ENCODE results near the gene SEMA6B. TPM values are rescaled to one million over a fixed set of nuclear protein-coding genes. Genes with fewer than 3 reads are reported as not detected.

Gene SEMA6B
- total RNA-seq, 1 donor from 2014 or later, result 11.3 TPM

GRCh38 chr19:4516939-4517300, 42.6 kb downstream of the SEMA6B start:
- no peak overlapping the region for H3K27ac ChIP-seq

GRCh38 chr19:4516199-4516938, 43.1 kb downstream of the SEMA6B start:
- Histone ChIP-seq H3K4me1 (peaks cover 3% of the 10 kb centered on the region), H3K36me3 (no peaks in the 10 kb centered on the region), H3K4me3 (no peak overlapping the region), H3K9me3 (no peaks in the 10 kb centered on the region), H3K27me3 (ENCODE audit: low read depth) (peaks cover 8% of the 10 kb centered on the region), H3K27ac (no peak overlapping the region)
- ATAC-seq (no peak), DNase-seq (no peak)
- TF ChIP-seq CTCF (IDR thresholded peaks at IDR 0.05), result no peak
- intact Hi-C loops (cut with DNase I), result no loop called here

More at GRCh38 chr19:4516939-4517300, 42.6 kb downstream of the SEMA6B start:
- no peak for DNase-seq
- H3K9me3 ChIP-seq, result no peaks in the 10 kb centered on the region
- no peak for ATAC-seq
- no peak for TF ChIP-seq CTCF (IDR thresholded peaks at IDR 0.05)
- H3K36me3 ChIP-seq, result no peaks in the 10 kb centered on the region
- intact Hi-C loops (cut with DNase I), result no loop called here
- H3K27me3 ChIP-seq (ENCODE audit: low read depth), result peaks cover 8% of the 10 kb centered on the region
- H3K4me3 ChIP-seq, result no peak overlapping the region
- peaks cover 3% of the 10 kb centered on the region for H3K4me1 ChIP-seq

GRCh38 chr19:4515732-4516131, 43.8 kb downstream of the SEMA6B start:
- intact Hi-C loops (cut with DNase I), result no loop called here
- Histone ChIP-seq H3K4me1 (peaks cover 3% of the 10 kb centered on the region), H3K9me3 (no peaks in the 10 kb centered on the region), H3K27ac (no peak overlapping the region), H3K4me3 (no peak overlapping the region), H3K27me3 (ENCODE audit: low read depth) (peaks cover 8% of the 10 kb centered on the region), H3K36me3 (no peaks in the 10 kb centered on the region)
- ATAC-seq (no peak), DNase-seq (no peak)
- no peak for TF ChIP-seq CTCF (IDR thresholded peaks at IDR 0.05)

- H3K9me3 ChIP-seq, result no peaks in the 10 kb centered on the region
- no peaks in the 10 kb centered on the region for H3K36me3 ChIP-seq
- H3K27me3 ChIP-seq (ENCODE audit: low read depth), result peaks cover 5% of the 10 kb centered on the region
- H3K4me1 ChIP-seq, result no peaks in the 10 kb centered on the region
- intact Hi-C loops (cut with DNase I), result no loop called here
- DNase-seq (no peak), ATAC-seq (peak in 1 of 2 donors; percentile 21)
- H3K27ac ChIP-seq, result no peak overlapping the region
- no peak for TF ChIP-seq CTCF (IDR thresholded peaks at IDR 0.05)
- H3K4me3 ChIP-seq, result no peak overlapping the region
Observed at GRCh38 chr19:4513248-4513647, 46.2 kb downstream of the SEMA6B start.

GRCh38 chr19:4512070-4512469, 47.4 kb downstream of the SEMA6B start:
- DNase-seq, result no peak
- H3K4me3 ChIP-seq, result no peak overlapping the region
- intact Hi-C loops (cut with DNase I), result no loop called here
- H3K36me3 ChIP-seq, result no peaks in the 10 kb centered on the region
- ATAC-seq, result no peak
- no peak overlapping the region for H3K27ac ChIP-seq
- no peaks in the 10 kb centered on the region for H3K9me3 ChIP-seq
- TF ChIP-seq CTCF (IDR thresholded peaks at IDR 0.05), result no peak
- no peaks in the 10 kb centered on the region for H3K27me3 ChIP-seq (ENCODE audit: low read depth)
- no peaks in the 10 kb centered on the region for H3K4me1 ChIP-seq
